ENCODE measurements around the gene NHS.

Gene NHS

GRCh38 chrX:17456526-17456925, 81.5 kb downstream of the NHS start:
- no peak for DNase-seq

GRCh38 chrX:17459008-17459611, 84.1 kb downstream of the NHS start:
- peak; percentile 44 for DNase-seq

GRCh38 chrX:17459661-17460060, 84.7 kb downstream of the NHS start:
- DNase-seq, result no peak

GRCh38 chrX:17462881-17463280, 87.9 kb downstream of the NHS start:
- DNase-seq, result no peak

GRCh38 chrX:17464194-17464593, 89.2 kb downstream of the NHS start:
- no peak for DNase-seq

GRCh38 chrX:17465201-17465600, 90.2 kb downstream of the NHS start:
- no peak for DNase-seq

- DNase-seq, result no peak
Observed at GRCh38 chrX:17465802-17466201, 90.8 kb downstream of the NHS start.

- no peak for DNase-seq
Observed at GRCh38 chrX:17470136-17470535, 95.1 kb downstream of the NHS start.

GRCh38 chrX:17471121-17471520, 96.1 kb downstream of the NHS start:
- DNase-seq, result no peak

- DNase-seq, result no peak
Observed at GRCh38 chrX:17471861-17472260, 96.9 kb downstream of the NHS start.

GRCh38 chrX:17472424-17472823, 97.4 kb downstream of the NHS start:
- DNase-seq, result no peak

- no peak for DNase-seq
Observed at GRCh38 chrX:17473021-17473420, 98.0 kb downstream of the NHS start.

GRCh38 chrX:17474892-17475291, 99.9 kb downstream of the NHS start:
- DNase-seq, result no peak

GRCh38 chrX:17475449-17476217, 100.6 kb downstream of the NHS start:
- no peak for DNase-seq

- no peak for DNase-seq
Observed at GRCh38 chrX:17476411-17476810, 101.4 kb downstream of the NHS start.

GRCh38 chrX:17481086-17481485, 106.1 kb downstream of the NHS start:
- no peak for DNase-seq

GRCh38 chrX:17484592-17484991, 109.6 kb downstream of the NHS start:
- DNase-seq, result no peak

- no peak for DNase-seq
Observed at GRCh38 chrX:17485391-17485790, 110.4 kb downstream of the NHS start.

GRCh38 chrX:17488036-17488435, 113.0 kb downstream of the NHS start:
- no peak for DNase-seq

GRCh38 chrX:17494216-17494615, 119.2 kb downstream of the NHS start:
- no peak for DNase-seq

GRCh38 chrX:17495052-17495451, 120.1 kb downstream of the NHS start:
- DNase-seq, result peak; percentile 6

GRCh38 chrX:17496407-17496806, 121.4 kb downstream of the NHS start:
- DNase-seq, result peak; percentile 20

- no peak for DNase-seq
Observed at GRCh38 chrX:17497193-17497592, 122.2 kb downstream of the NHS start.

GRCh38 chrX:17499512-17499911, 124.5 kb downstream of the NHS start:
- no peak for DNase-seq

- DNase-seq, result peak; percentile 17
Observed at GRCh38 chrX:17500145-17500579, 125.2 kb downstream of the NHS start.

Data from NCI-H2029 (cell line).